Measurements from ENCODE around the gene HLA-E.
A peak's percentile ranks its signal among the peaks of the same experiment; 100 is the strongest.
"Not testable (repeated sequence)": the region's sequence is repeated elsewhere in the genome, so short reads cannot be mapped to it uniquely, and the experiment has no call there.

Gene HLA-E

GRCh38 chr6:30515944-30516753 lies 26.8 kb downstream of the HLA-E start:
- H3K4me3 ChIP-seq (replicated peaks; ENCODE audit: insufficient read depth, low read length): peak overlapping the region; percentile 29
- H3K27me3 ChIP-seq (ENCODE audit: insufficient read depth, poor library complexity, severe bottlenecking): no peaks in the 10 kb centered on the region
- peak overlapping the region; percentile 97 for H3K27ac ChIP-seq (replicated peaks)
- TF ChIP-seq CTCF (IDR thresholded peaks at IDR 0.05; ENCODE audit: insufficient read depth, low read length) (no peak), REST (IDR thresholded peaks at IDR 0.05; ENCODE audit: insufficient replicate concordance, low read depth) (peak; percentile 22), SPI1 (IDR thresholded peaks at IDR 0.05; ENCODE audit: borderline replicate concordance, low read depth) (peak; percentile 94), POLR2AphosphoS5 (IDR thresholded peaks at IDR 0.05; ENCODE audit: low read depth) (peak; percentile 70), GABPA (IDR thresholded peaks at IDR 0.05; ENCODE audit: low read depth) (peak; percentile 35; the same call in 1 of the 2 replicates)
- DNase-seq (ENCODE audit: low read depth in 1 of 2, low spot score in 1 of 2): peak; percentile 94 to 99

- not testable (repeated sequence) for DNase-seq (ENCODE audit: low read depth in 1 of 2, low spot score in 1 of 2); H3K27me3 ChIP-seq (ENCODE audit: insufficient read depth, poor library complexity, severe bottlenecking); H3K4me3 ChIP-seq (replicated peaks; ENCODE audit: insufficient read depth, low read length)
- H3K27ac ChIP-seq (replicated peaks): peak overlapping the region; percentile 97
Measured at GRCh38 chr6:30516754-30517076, 27.4 kb downstream of the HLA-E start.

- not testable (repeated sequence) for H3K27me3 ChIP-seq (ENCODE audit: insufficient read depth, poor library complexity, severe bottlenecking); H3K4me3 ChIP-seq (replicated peaks; ENCODE audit: insufficient read depth, low read length); DNase-seq (ENCODE audit: low read depth in 1 of 2, low spot score in 1 of 2)
- H3K27ac ChIP-seq (replicated peaks): peak overlapping the region; percentile 97
Measured at GRCh38 chr6:30517767-30518504, 28.6 kb downstream of the HLA-E start.

GRCh38 chr6:30518505-30519145 lies 29.3 kb downstream of the HLA-E start:
- not testable (repeated sequence) for H3K27me3 ChIP-seq (ENCODE audit: insufficient read depth, poor library complexity, severe bottlenecking); DNase-seq (ENCODE audit: low read depth in 1 of 2, low spot score in 1 of 2); H3K4me3 ChIP-seq (replicated peaks; ENCODE audit: insufficient read depth, low read length); H3K27ac ChIP-seq (replicated peaks)

- no peaks in the 10 kb centered on the region for H3K27me3 ChIP-seq (ENCODE audit: insufficient read depth, poor library complexity, severe bottlenecking)
- no peak overlapping the region for H3K4me3 ChIP-seq (replicated peaks; ENCODE audit: insufficient read depth, low read length)
- no peak for DNase-seq (ENCODE audit: low read depth in 1 of 2, low spot score in 1 of 2)
- H3K27ac ChIP-seq (replicated peaks): no peak overlapping the region
- TF ChIP-seq GABPA (IDR thresholded peaks at IDR 0.05; ENCODE audit: low read depth) (no peak), REST (IDR thresholded peaks at IDR 0.05; ENCODE audit: insufficient replicate concordance, low read depth) (no peak), SPI1 (IDR thresholded peaks at IDR 0.05; ENCODE audit: borderline replicate concordance, low read depth) (no peak), CTCF (IDR thresholded peaks at IDR 0.05; ENCODE audit: insufficient read depth, low read length) (no peak), POLR2AphosphoS5 (IDR thresholded peaks at IDR 0.05; ENCODE audit: low read depth) (no peak)
Measured at GRCh38 chr6:30520522-30520921, 31.2 kb downstream of the HLA-E start.

- not testable (repeated sequence) for H3K27me3 ChIP-seq (ENCODE audit: insufficient read depth, poor library complexity, severe bottlenecking); DNase-seq (ENCODE audit: low read depth in 1 of 2, low spot score in 1 of 2); H3K4me3 ChIP-seq (replicated peaks; ENCODE audit: insufficient read depth, low read length); H3K27ac ChIP-seq (replicated peaks)
Measured at GRCh38 chr6:30521082-30521481, 31.8 kb downstream of the HLA-E start.

GRCh38 chr6:30521952-30522351 lies 32.6 kb downstream of the HLA-E start:
- H3K27ac ChIP-seq (replicated peaks); DNase-seq (ENCODE audit: low read depth in 1 of 2, low spot score in 1 of 2); H3K4me3 ChIP-seq (replicated peaks; ENCODE audit: insufficient read depth, low read length); H3K27me3 ChIP-seq (ENCODE audit: insufficient read depth, poor library complexity, severe bottlenecking): not testable (repeated sequence)

- not testable (repeated sequence) for H3K27me3 ChIP-seq (ENCODE audit: insufficient read depth, poor library complexity, severe bottlenecking); H3K4me3 ChIP-seq (replicated peaks; ENCODE audit: insufficient read depth, low read length); DNase-seq (ENCODE audit: low read depth in 1 of 2, low spot score in 1 of 2); H3K27ac ChIP-seq (replicated peaks)
Measured at GRCh38 chr6:30526444-30526843, 37.1 kb downstream of the HLA-E start.

Data from HL-60 (cell line).